Astrocyte (in vitro differentiated cells and primary cell): ENCODE data around the gene SAMD4A. TPM values are rescaled to one million over a fixed set of nuclear protein-coding genes. Genes with fewer than 3 reads are reported as not detected.

Source experiments
- DNase-seq: peaks from one replicate; pipeline ENCODE4 v3.0.0-alpha.2; 2010; ENCODE audit warnings: low read depth
- FAIRE-seq: peaks from 2 replicates; lab custom pipeline; 2011; peaks lifted over from hg19 to GRCh38; lab: Jason Lieb, UNC
- H2AFZ ChIP-seq: 2 replicates; pipeline ENCODE4 v1.6.0; 2012; ENCODE audit warnings: low read depth, low read length, inconsistent platforms
- H3K27ac ChIP-seq: 2 replicates; pipeline ENCODE4 v1.5.1; 2011; ENCODE audit warnings: low read depth, low read length, inconsistent platforms
- H3K27me3 ChIP-seq: 2 replicates; pipeline ENCODE4 v1.6.0; 2011; ENCODE audit warnings: low read length, inconsistent platforms; ENCODE audit not compliant: insufficient read depth
- H3K36me3 ChIP-seq: 2 replicates; pipeline ENCODE4 v1.5.1; 2011; ENCODE audit warnings: low read length, inconsistent platforms; ENCODE audit not compliant: insufficient read depth
- H3K4me1 ChIP-seq: 2 replicates; pipeline ENCODE4 v1.5.1; 2011; ENCODE audit warnings: low read length, inconsistent platforms; ENCODE audit not compliant: insufficient read depth
- H3K4me2 ChIP-seq: 2 replicates; pipeline ENCODE4 v1.6.0; 2012; ENCODE audit warnings: low read length, inconsistent platforms
- H3K4me3 ChIP-seq: 2 replicates; pipeline ENCODE4 v1.5.1; 2011; ENCODE audit warnings: low read depth, mild to moderate bottlenecking, low read length, inconsistent platforms; ENCODE audit not compliant: insufficient read depth
- H3K79me2 ChIP-seq: 2 replicates; pipeline ENCODE4 v1.6.0; 2012; ENCODE audit warnings: mild to moderate bottlenecking, low read length, inconsistent platforms; ENCODE audit not compliant: insufficient read depth
- H3K9ac ChIP-seq: 2 replicates; pipeline ENCODE4 v1.6.0; 2012; ENCODE audit warnings: mild to moderate bottlenecking, low read length, inconsistent platforms
- H3K9me3 ChIP-seq: 2 replicates; pipeline ENCODE4 v1.5.1; 2012; ENCODE audit warnings: low read depth, mild to moderate bottlenecking, low read length, inconsistent platforms; ENCODE audit not compliant: insufficient read depth
- H4K20me1 ChIP-seq: 2 replicates; pipeline ENCODE4 v1.6.0; 2012; ENCODE audit warnings: low read length, inconsistent platforms; ENCODE audit not compliant: insufficient read depth
- H3K27ac Mint-ChIP-seq: one replicate; pipeline ENCODE4 v1.8.0; 2021; ENCODE audit warnings: mild to moderate bottlenecking, mixed read lengths; ENCODE audit not compliant: unreplicated experiment
- H3K27me3 Mint-ChIP-seq: one replicate; pipeline ENCODE4 v1.8.0; 2021; ENCODE audit warnings: low read depth, mixed read lengths; ENCODE audit not compliant: unreplicated experiment
- H3K36me3 Mint-ChIP-seq: one replicate; pipeline ENCODE4 v1.8.0; 2021; ENCODE audit warnings: low read depth, mixed read lengths; ENCODE audit not compliant: unreplicated experiment
- H3K4me1 Mint-ChIP-seq: one replicate; pipeline ENCODE4 v1.8.0; 2021; ENCODE audit warnings: low read depth, mixed read lengths; ENCODE audit not compliant: unreplicated experiment
- H3K4me3 Mint-ChIP-seq: one replicate; pipeline ENCODE4 v1.8.0; 2021; ENCODE audit warnings: mild to moderate bottlenecking, moderate library complexity, mixed read lengths; ENCODE audit not compliant: unreplicated experiment
- H3K9me3 Mint-ChIP-seq: one replicate; pipeline ENCODE4 v1.8.0; 2021; ENCODE audit warnings: mild to moderate bottlenecking, mixed read lengths; ENCODE audit not compliant: unreplicated experiment
- CTCF ChIP-seq: IDR thresholded peaks from 2 replicates; pipeline ENCODE4 v1.5.1; 2011; ENCODE audit warnings: low read depth, mild to moderate bottlenecking, inconsistent platforms, low read length, moderate library complexity; ENCODE audit not compliant: insufficient read depth
- EZH2 ChIP-seq: IDR thresholded peaks from 2 replicates; pipeline ENCODE4 v1.6.1; 2012; ENCODE audit warnings: mild to moderate bottlenecking, low read length, inconsistent platforms; ENCODE audit not compliant: insufficient read depth
- total RNA-seq: library from RNA; stranded (reverse); gene quantifications from 2 replicates; pipeline ENCODE4 v1.2.1, GENCODE V29; 2021

Gene SAMD4A
- total RNA-seq, 1 donor from 2014 or later, result 68.2 TPM

- TF ChIP-seq CTCF (no peak), EZH2 (no peak)
- FAIRE-seq (no peak), DNase-seq (no peak)
- H3K36me3 Mint-ChIP-seq, result peaks cover 55% of the 10 kb centered on the region
- no peaks in the 10 kb centered on the region for H3K27me3 Mint-ChIP-seq
- no peak overlapping the region for H3K9ac ChIP-seq
- H3K27me3 ChIP-seq, result no peaks in the 10 kb centered on the region
- H3K4me3 ChIP-seq, result no peak overlapping the region
- H3K9me3 ChIP-seq, result no peaks in the 10 kb centered on the region
- no peak overlapping the region for H2AFZ ChIP-seq
- H3K27ac ChIP-seq, result no peak overlapping the region
- no peaks in the 10 kb centered on the region for H3K4me1 Mint-ChIP-seq
- H3K4me1 ChIP-seq, result no peaks in the 10 kb centered on the region
- H3K27ac Mint-ChIP-seq, result no peak overlapping the region
- H3K79me2 ChIP-seq, result no peaks in the 10 kb centered on the region
- peaks cover 18% of the 10 kb centered on the region for H3K36me3 ChIP-seq
- no peaks in the 10 kb centered on the region for H3K9me3 Mint-ChIP-seq
- H4K20me1 ChIP-seq, result no peaks in the 10 kb centered on the region
- H3K4me2 ChIP-seq, result no peak overlapping the region
- H3K4me3 Mint-ChIP-seq, result no peak overlapping the region
These were observed 218.3 kb downstream of the SAMD4A start for GRCh38 chr14:54785136-54785777.

- H3K4me3 ChIP-seq, result no peak overlapping the region
- Mint-ChIP-seq H3K27ac (no peak overlapping the region), H3K9me3 (no peaks in the 10 kb centered on the region), H3K36me3 (peaks cover 53% of the 10 kb centered on the region), H3K4me1 (no peaks in the 10 kb centered on the region), H3K27me3 (no peaks in the 10 kb centered on the region), H3K4me3 (no peak overlapping the region)
- no peak overlapping the region for H3K27ac ChIP-seq
- no peaks in the 10 kb centered on the region for H3K27me3 ChIP-seq
- H3K4me1 ChIP-seq, result no peaks in the 10 kb centered on the region
- TF ChIP-seq EZH2 (no peak), CTCF (no peak)
- H3K36me3 ChIP-seq, result peaks cover 18% of the 10 kb centered on the region
- FAIRE-seq (no peak), DNase-seq (no peak)
- no peak overlapping the region for H2AFZ ChIP-seq
- no peak overlapping the region for H3K9ac ChIP-seq
- no peaks in the 10 kb centered on the region for H3K9me3 ChIP-seq
- no peak overlapping the region for H3K4me2 ChIP-seq
- no peaks in the 10 kb centered on the region for H4K20me1 ChIP-seq
- no peaks in the 10 kb centered on the region for H3K79me2 ChIP-seq
These were observed 219.1 kb downstream of the SAMD4A start for GRCh38 chr14:54785778-54786770.
